ENCODE measurements around the gene UBE2Q1.

The UBE2Q1 gene

GRCh38 chr1:154519591-154519991 lies 38.9 kb downstream of the UBE2Q1 start:
- Mint-ChIP-seq H3K27me3 (peaks cover 20% of the 10 kb centered on the region), H3K4me3 (no peak overlapping the region), H3K4me1 (ENCODE audit: low read depth) (peaks cover 3% of the 10 kb centered on the region), H3K9me3 (no peaks in the 10 kb centered on the region), H3K36me3 (ENCODE audit: low read depth) (no peaks in the 10 kb centered on the region), H3K27ac (no peak overlapping the region)

- no peaks in the 10 kb centered on the region for H3K9me3 Mint-ChIP-seq
- peaks cover 3% of the 10 kb centered on the region for H3K4me1 Mint-ChIP-seq (ENCODE audit: low read depth)
- peaks cover 12% of the 10 kb centered on the region for H3K27me3 Mint-ChIP-seq
- H3K27ac Mint-ChIP-seq: no peak overlapping the region
- H3K4me3 Mint-ChIP-seq: no peak overlapping the region
- no peaks in the 10 kb centered on the region for H3K36me3 Mint-ChIP-seq (ENCODE audit: low read depth)
Observed at GRCh38 chr1:154517661-154518060, 40.8 kb downstream of the UBE2Q1 start.

- H3K4me3 Mint-ChIP-seq: no peak overlapping the region
- no peaks in the 10 kb centered on the region for H3K9me3 Mint-ChIP-seq
- no peak overlapping the region for H3K27ac Mint-ChIP-seq
- H3K27me3 Mint-ChIP-seq: peaks cover 21% of the 10 kb centered on the region
- no peaks in the 10 kb centered on the region for H3K36me3 Mint-ChIP-seq (ENCODE audit: low read depth)
- H3K4me1 Mint-ChIP-seq (ENCODE audit: low read depth): no peaks in the 10 kb centered on the region
Observed at GRCh38 chr1:154514066-154514553, 44.4 kb downstream of the UBE2Q1 start.

GRCh38 chr1:154512760-154513159 lies 45.7 kb downstream of the UBE2Q1 start:
- Mint-ChIP-seq H3K4me1 (ENCODE audit: low read depth) (no peaks in the 10 kb centered on the region), H3K4me3 (no peak overlapping the region), H3K9me3 (no peaks in the 10 kb centered on the region), H3K36me3 (ENCODE audit: low read depth) (no peaks in the 10 kb centered on the region), H3K27me3 (peaks cover 29% of the 10 kb centered on the region), H3K27ac (no peak overlapping the region)

DNA sequence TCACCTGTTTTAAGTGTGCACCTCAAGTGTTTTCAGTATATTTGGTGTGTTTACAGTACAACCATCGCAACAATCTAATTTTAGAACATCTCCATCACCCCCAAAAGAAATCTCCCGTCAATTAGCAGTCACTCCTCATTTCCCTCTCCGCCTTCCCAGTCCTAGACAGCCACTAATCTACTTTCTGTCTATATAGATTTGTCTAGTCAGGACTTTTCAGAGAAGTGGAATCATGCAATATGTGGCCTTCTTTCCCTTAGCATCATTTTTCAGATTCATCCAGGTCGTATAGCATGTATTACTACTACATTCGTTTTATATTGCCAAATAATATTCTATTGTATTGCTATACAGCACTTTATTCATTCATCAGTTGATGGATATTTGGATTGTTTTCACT lies 54.6 kb downstream of the UBE2Q1 start:
- Mint-ChIP-seq H3K4me1 (ENCODE audit: low read depth) (peaks cover 5% of the 10 kb centered on the region), H3K27ac (no peak overlapping the region), H3K27me3 (peaks cover 58% of the 10 kb centered on the region), H3K4me3 (peak overlapping the region; percentile 0), H3K36me3 (ENCODE audit: low read depth) (no peaks in the 10 kb centered on the region), H3K9me3 (no peaks in the 10 kb centered on the region)

DNA sequence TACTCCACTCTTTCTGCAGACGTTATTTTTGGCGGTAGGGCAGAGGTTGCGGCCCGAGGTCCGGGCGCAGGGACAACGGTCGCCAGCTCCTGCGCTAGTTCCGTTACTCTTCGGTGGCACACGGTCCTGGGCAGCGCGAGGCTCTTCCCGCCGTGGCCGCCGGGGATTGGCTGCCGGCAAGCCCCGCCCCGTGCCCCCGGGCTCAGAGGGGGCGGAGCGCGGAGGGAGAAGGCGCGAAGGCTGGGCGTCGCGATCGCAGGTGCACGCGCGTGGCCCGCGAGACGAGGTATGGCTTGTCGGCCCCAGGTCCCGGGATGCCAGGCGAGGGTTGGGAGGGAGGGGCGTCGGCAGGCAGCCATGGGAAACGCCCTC lies 55.7 kb downstream of the UBE2Q1 start:
- no peaks in the 10 kb centered on the region for H3K36me3 Mint-ChIP-seq (ENCODE audit: low read depth)
- peaks cover 54% of the 10 kb centered on the region for H3K27me3 Mint-ChIP-seq

GRCh38 chr1:154502066-154502743 lies 56.3 kb downstream of the UBE2Q1 start, which contains the start of the genes SHE and TDRD10:
SHE (minus strand) TSS chr1:154502412; CDS start chr1:154502026, 386 bp downstream.
TDRD10 (plus strand) TSS chr1:154502219; CDS start chr1:154506904, 4,685 bp downstream.
- H3K27me3 Mint-ChIP-seq: peaks cover 48% of the 10 kb centered on the region
- no peaks in the 10 kb centered on the region for H3K36me3 Mint-ChIP-seq (ENCODE audit: low read depth)
- H3K9me3 Mint-ChIP-seq: no peaks in the 10 kb centered on the region
- no peak within 1 kb of the TSS for H3K27ac Mint-ChIP-seq
- H3K4me1 Mint-ChIP-seq (ENCODE audit: low read depth): peaks cover 10% of the 10 kb centered on the region
- peak within 1 kb of the TSS; percentile 35 for H3K4me3 Mint-ChIP-seq

More for the DNA sequence above, 55.7 kb downstream of the UBE2Q1 start:
- Mint-ChIP-seq H3K4me3 (peak overlapping the region; percentile 35), H3K9me3 (no peaks in the 10 kb centered on the region), H3K27ac (no peak overlapping the region), H3K4me1 (ENCODE audit: low read depth) (peaks cover 5% of the 10 kb centered on the region)

DNA sequence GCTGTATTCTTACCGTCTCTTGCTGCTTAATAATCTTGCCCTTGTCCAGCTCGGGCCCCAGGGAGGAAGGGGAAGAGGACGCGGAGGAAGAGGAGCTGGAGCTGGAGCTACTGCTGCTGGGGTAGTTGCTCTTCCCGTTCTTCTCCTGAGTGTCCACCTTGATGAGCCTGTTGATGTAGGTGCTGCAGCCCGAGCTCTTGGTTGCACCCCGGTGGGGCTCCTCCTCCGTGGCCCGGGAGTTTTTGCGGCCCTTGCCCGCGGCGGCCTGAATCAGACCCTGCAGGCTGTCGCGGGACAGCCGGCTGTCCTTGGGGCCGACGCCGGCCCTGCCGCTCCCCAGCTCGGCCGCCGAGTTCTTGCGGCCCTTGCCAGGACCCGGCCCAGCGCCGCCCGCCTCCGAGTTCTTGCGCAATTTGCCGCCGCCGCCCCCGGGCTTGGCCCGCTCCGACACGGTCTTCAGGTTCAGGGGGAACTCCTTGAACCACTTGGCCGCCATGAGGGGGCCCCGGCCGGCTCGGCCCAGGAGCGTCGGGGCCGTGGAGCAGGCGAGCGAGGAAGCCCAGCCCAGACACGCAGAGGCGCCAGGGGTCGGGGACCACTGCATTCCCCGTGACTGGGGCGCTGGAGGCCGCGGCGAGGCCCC lies 56.9 kb downstream of the UBE2Q1 start:
- Mint-ChIP-seq H3K36me3 (ENCODE audit: low read depth) (no peaks in the 10 kb centered on the region), H3K4me1 (ENCODE audit: low read depth) (peaks cover 17% of the 10 kb centered on the region), H3K27me3 (peaks cover 48% of the 10 kb centered on the region), H3K9me3 (no peaks in the 10 kb centered on the region), H3K27ac (no peak overlapping the region), H3K4me3 (no peak overlapping the region)

- H3K27me3 Mint-ChIP-seq: peaks cover 41% of the 10 kb centered on the region
- H3K9me3 Mint-ChIP-seq: no peaks in the 10 kb centered on the region
- H3K4me1 Mint-ChIP-seq (ENCODE audit: low read depth): peaks cover 24% of the 10 kb centered on the region
- H3K4me3 Mint-ChIP-seq: no peak overlapping the region
- no peak overlapping the region for H3K27ac Mint-ChIP-seq
- H3K36me3 Mint-ChIP-seq (ENCODE audit: low read depth): no peaks in the 10 kb centered on the region
Observed at GRCh38 chr1:154500533-154500932, 57.9 kb downstream of the UBE2Q1 start.

DNA sequence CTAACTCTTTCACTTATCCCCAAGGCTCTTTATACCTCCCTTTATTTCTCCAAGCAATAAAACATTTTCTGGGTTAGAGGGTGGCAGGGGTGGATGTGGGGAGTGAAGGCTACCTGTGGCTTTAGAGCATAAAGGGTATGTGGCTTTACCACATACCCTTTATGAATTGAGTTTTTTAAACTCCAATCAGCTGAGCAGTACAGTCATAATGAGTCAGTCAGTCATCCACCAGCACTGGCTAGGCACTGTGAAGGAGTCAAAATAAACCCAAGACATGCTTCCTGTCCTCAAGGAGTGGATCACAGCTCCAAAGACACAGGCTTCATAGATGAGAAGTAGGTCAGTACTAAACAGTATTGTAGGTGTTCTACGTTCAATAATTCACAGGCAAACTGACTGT lies 59.0 kb downstream of the UBE2Q1 start:
- Mint-ChIP-seq H3K36me3 (ENCODE audit: low read depth) (no peaks in the 10 kb centered on the region), H3K27me3 (peaks cover 31% of the 10 kb centered on the region), H3K9me3 (no peaks in the 10 kb centered on the region), H3K4me3 (no peak overlapping the region), H3K4me1 (ENCODE audit: low read depth) (peaks cover 28% of the 10 kb centered on the region), H3K27ac (no peak overlapping the region)
